ENCODE results near the gene ANKMY2. TPM values are rescaled to one million over a fixed set of nuclear protein-coding genes. Genes with fewer than 3 reads are reported as not detected.

The ANKMY2 gene
- polyA plus RNA-seq, 2 donors, result 5.0 to 5.9 TPM

DNA sequence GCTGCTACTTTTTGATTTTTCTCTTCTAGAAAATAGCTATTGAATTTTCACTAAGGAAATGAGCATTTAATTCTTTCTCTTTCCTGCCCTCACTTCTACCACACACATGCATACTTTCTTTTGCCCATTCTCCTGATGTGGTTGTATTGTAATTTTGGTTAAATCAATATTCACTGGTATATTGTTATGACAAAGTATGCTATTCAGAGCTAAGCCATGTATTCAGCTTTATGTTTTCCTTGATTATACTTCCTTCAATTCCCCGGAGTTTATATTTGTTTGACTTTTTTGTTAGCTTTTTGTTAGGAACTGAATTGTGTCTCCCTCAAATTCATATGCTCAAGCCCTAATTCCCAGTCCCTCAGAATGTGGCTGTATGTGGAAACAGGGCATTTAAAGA, 94.9 kb downstream of the ANKMY2 start:
- Histone ChIP-seq H3K9me3 (ENCODE audit: control insufficient read depth in 2 of 2, insufficient read depth in 1 of 2, low read depth in 1 of 2, low read length in 1 of 2) (no peaks in the 10 kb centered on the region), H3K4me3 (ENCODE audit: low read depth in 1 of 2, low read length in 2 of 2) (no peak overlapping the region), H3K27me3 (ENCODE audit: control insufficient read depth in 1 of 2, insufficient read depth in 2 of 2, low read length in 2 of 2) (no peaks in the 10 kb centered on the region), H3K4me1 (ENCODE audit: control insufficient read depth in 2 of 2, insufficient read depth in 2 of 2, low read length in 1 of 2) (no peaks in the 10 kb centered on the region), H3K27ac (ENCODE audit: low read depth in 2 of 2, low read length in 1 of 2) (no peak overlapping the region), H3K36me3 (ENCODE audit: control insufficient read depth in 2 of 2, insufficient read depth in 2 of 2, low read length in 1 of 2) (no peaks in the 10 kb centered on the region)
- 53 to 56% methylated on average over 1 of the region's 1 CpG for WGBS, 2 donors

Other genes starting within 250 kb of the ANKMY2 start
- under 1 TPM; 0.12 to 0.22 TPM for gene CRPPA, start 224.2 kb downstream of the ANKMY2 start, polyA plus RNA-seq
- 1 to 10 TPM; 1.1 to 2.1 TPM for gene SOSTDC1, start 180.0 kb downstream of the ANKMY2 start, polyA plus RNA-seq
- not detected for gene LRRC72, start 118.9 kb downstream of the ANKMY2 start, polyA plus RNA-seq
- gene BZW2, start 427 bp upstream of the ANKMY2 start, polyA plus RNA-seq, result 10 to 100 TPM; 32.9 to 47.9 TPM
- gene TSPAN13, start 108.0 kb upstream of the ANKMY2 start, polyA plus RNA-seq, result 10 to 100 TPM; 10.8 to 13.6 TPM
- gene AGR2, start 159.2 kb upstream of the ANKMY2 start, polyA plus RNA-seq, result 1 to 10 TPM; 1.6 to 3.3 TPM
- gene AGR3, start 236.2 kb upstream of the ANKMY2 start, polyA plus RNA-seq, result under 1 TPM in 1 of 2 donors, not detected in 1; 0.07 TPM